Liver (tissue), 3 donors: ENCODE results near the gene PPP3CA.

ENCODE experiments used
- RAD21 ChIP-seq, 2 donors: IDR thresholded peaks; 2 replicates each; pipeline ENCODE4 v1.6.1; 2016; ENCODE audit warnings: antibody characterized with exemption in 2 of 2, mild to moderate bottlenecking in 2 of 2
- TF ChIP-seq, protein P1 (sequence below): fragments of 150-350 bp; IDR thresholded peaks from 2 replicates; pipeline ENCODE4 v1.5.1; 2017; ENCODE audit warnings: improper control_type of control experiment, low read depth, low read length; ENCODE audit not compliant: missing input control
- donor health status: healthy.
- donor health status: healthy.

DNA sequence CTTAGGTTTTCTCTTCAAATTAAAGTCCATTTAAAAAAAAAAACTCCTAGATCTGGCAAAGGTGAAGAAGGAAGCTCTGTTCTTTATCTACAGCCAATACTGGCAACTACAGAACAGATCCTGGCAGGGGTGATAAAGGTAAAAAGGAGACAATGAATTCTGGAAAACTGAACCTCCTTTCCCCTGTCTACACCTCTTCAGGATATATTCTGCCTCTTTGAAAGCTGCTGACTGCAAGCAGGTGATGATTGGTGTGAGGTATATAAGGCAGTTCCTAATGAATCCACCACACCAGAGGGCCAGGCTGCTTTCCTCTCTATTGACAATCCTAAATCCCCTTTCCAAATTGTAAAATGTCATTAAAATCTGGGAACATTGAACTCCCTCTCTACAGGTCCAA is 370.1 kb downstream of the PPP3CA start:
- TF ChIP-seq, protein P1, sequence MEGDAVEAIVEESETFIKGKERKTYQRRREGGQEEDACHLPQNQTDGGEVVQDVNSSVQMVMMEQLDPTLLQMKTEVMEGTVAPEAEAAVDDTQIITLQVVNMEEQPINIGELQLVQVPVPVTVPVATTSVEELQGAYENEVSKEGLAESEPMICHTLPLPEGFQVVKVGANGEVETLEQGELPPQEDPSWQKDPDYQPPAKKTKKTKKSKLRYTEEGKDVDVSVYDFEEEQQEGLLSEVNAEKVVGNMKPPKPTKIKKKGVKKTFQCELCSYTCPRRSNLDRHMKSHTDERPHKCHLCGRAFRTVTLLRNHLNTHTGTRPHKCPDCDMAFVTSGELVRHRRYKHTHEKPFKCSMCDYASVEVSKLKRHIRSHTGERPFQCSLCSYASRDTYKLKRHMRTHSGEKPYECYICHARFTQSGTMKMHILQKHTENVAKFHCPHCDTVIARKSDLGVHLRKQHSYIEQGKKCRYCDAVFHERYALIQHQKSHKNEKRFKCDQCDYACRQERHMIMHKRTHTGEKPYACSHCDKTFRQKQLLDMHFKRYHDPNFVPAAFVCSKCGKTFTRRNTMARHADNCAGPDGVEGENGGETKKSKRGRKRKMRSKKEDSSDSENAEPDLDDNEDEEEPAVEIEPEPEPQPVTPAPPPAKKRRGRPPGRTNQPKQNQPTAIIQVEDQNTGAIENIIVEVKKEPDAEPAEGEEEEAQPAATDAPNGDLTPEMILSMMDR, result no peak
- TF ChIP-seq RAD21 (IDR thresholded peaks at IDR 0.05), result no peak
